H1 (cell line): ENCODE measurements around the gene USP24.

Experiments
- CEBPB ChIP-seq: IDR thresholded peaks from 2 replicates; pipeline ENCODE4 v1.6.1; 2012; ENCODE audit warnings: low read depth, low read length
- EP300 ChIP-seq, 2 experiments: IDR thresholded peaks; 1 replicate in 1 of 2; 2 replicates in 1 of 2; pipeline ENCODE4 v1.6.1; 2011 to 2012; ENCODE audit warnings: low read depth in 2 of 2, low read length in 2 of 2, mild to moderate bottlenecking in 2 of 2, borderline replicate concordance in 1 of 2, inconsistent platforms in 1 of 2, moderate library complexity in 1 of 2
- EZH2 ChIP-seq: fragments of 200-600 bp; sonication (generic); IDR thresholded peaks from 2 replicates; pipeline ENCODE4 v1.7.1; 2012; ENCODE audit warnings: low read depth, mild to moderate bottlenecking, moderate library complexity, low read length, inconsistent platforms; ENCODE audit not compliant: severe bottlenecking
- POLR2A ChIP-seq, 2 experiments: IDR thresholded peaks; 1 replicate in 1 of 2; 2 replicates in 1 of 2; pipeline ENCODE4 v1.6.1; 2011; ENCODE audit warnings: low read depth in 2 of 2, low read length in 2 of 2, mild to moderate bottlenecking in 2 of 2; ENCODE audit errors: control extremely low read depth in 1 of 2
- TAF1 ChIP-seq: IDR thresholded peaks from 2 replicates; pipeline ENCODE4 v1.6.1; 2011; ENCODE audit warnings: mild to moderate bottlenecking, low read depth, low read length
- TF ChIP-seq, protein P1 (sequence below), 3 experiments: IDR thresholded peaks; 1 replicate in 2 of 3; 2 replicates in 1 of 3; pipeline versions ENCODE4 v1.5.1 to v1.6.1; 2011; ENCODE audit warnings: low read length in 3 of 3, mild to moderate bottlenecking in 3 of 3, inconsistent platforms in 2 of 3, low read depth in 1 of 3, moderate library complexity in 1 of 3; ENCODE audit not compliant: insufficient read depth in 1 of 3; ENCODE audit errors: control extremely low read depth in 1 of 3

- TF ChIP-seq POLR2A (IDR thresholded peaks at IDR 0.05; ENCODE audit: control extremely low read depth in 1 of 2, low read depth in 2 of 2, low read length in 2 of 2) (no peak), CEBPB (no peak), EZH2 (no peak), TAF1 (no peak), EP300 (IDR thresholded peaks at IDR 0.05; ENCODE audit: borderline replicate concordance in 1 of 2, low read depth in 2 of 2, low read length in 2 of 2) (no peak)
- TF ChIP-seq, protein P1, sequence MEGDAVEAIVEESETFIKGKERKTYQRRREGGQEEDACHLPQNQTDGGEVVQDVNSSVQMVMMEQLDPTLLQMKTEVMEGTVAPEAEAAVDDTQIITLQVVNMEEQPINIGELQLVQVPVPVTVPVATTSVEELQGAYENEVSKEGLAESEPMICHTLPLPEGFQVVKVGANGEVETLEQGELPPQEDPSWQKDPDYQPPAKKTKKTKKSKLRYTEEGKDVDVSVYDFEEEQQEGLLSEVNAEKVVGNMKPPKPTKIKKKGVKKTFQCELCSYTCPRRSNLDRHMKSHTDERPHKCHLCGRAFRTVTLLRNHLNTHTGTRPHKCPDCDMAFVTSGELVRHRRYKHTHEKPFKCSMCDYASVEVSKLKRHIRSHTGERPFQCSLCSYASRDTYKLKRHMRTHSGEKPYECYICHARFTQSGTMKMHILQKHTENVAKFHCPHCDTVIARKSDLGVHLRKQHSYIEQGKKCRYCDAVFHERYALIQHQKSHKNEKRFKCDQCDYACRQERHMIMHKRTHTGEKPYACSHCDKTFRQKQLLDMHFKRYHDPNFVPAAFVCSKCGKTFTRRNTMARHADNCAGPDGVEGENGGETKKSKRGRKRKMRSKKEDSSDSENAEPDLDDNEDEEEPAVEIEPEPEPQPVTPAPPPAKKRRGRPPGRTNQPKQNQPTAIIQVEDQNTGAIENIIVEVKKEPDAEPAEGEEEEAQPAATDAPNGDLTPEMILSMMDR (IDR thresholded peaks at IDR 0.05; ENCODE audit: control extremely low read depth in 1 of 3, insufficient read depth in 1 of 3, low read depth in 1 of 3, low read length in 3 of 3), result no peak
These were observed 66.5 kb downstream of the USP24 start for GRCh38 chr1:55148676-55149075.
